ENCODE results near the gene TSC22D1. TPM values are rescaled to one million over a fixed set of nuclear protein-coding genes. Genes with fewer than 3 reads are reported as not detected.

Gene TSC22D1
- total RNA-seq, 4 donors from 2014 or later, result 48.8 to 138 (median 92.7) TPM

DNA sequence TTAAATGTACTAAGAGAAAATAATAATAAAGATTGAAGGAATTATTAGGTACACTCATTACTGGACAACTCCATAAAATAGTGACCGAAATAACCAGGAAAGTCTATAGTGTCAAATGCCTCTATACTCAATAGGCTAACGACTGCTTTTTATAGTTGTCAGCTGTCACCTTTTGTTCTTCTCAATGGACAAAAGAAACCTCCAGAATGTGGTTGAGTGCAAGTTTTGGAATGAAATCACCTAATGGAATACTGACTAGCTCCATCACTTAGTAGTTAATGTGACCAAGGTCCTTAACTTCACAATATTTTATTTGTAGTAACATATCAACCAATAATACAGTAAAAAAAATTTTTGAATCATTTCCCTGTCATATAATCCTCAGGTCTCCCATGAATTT lies 18.1 kb downstream of the TSC22D1 start:
- no peak for DNase-seq (ENCODE audit: low spot score)
- no peak for ATAC-seq (ENCODE audit: low FRiP score)

DNA sequence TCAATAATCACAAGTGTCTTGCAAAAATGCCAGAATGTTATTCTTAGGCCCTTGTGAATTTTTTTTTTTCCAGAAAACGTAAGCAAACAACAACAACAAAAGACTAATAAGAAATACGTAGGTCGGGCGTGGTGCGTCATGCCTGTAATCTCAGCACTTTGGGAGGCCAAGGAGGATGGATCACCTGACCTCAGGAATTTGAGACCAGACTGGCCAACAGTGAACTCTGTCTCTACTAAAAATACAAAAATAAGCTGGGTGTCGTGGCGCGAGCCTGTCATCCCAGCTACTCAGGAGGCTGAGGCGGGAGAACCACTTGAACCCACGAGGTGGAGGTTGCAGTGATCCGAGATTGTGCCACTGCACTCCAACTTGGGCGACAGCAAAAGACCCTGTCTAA lies 20.9 kb downstream of the TSC22D1 start:
- no peak for DNase-seq (ENCODE audit: low spot score)
- no peak for TF ChIP-seq CTCF (IDR thresholded peaks at IDR 0.05)
- no peak for ATAC-seq (ENCODE audit: low FRiP score)

More for the DNA sequence above, 18.1 kb downstream of the TSC22D1 start:
- TF ChIP-seq CTCF (IDR thresholded peaks at IDR 0.05), result no peak

GRCh38 chr13:44549476-44549875 lies 26.7 kb downstream of the TSC22D1 start:
- no peak for TF ChIP-seq CTCF (IDR thresholded peaks at IDR 0.05)
- ATAC-seq (ENCODE audit: low FRiP score) (no peak), DNase-seq (ENCODE audit: low spot score) (no peak)

GRCh38 chr13:44546164-44546563 lies 30.0 kb downstream of the TSC22D1 start:
- DNase-seq (ENCODE audit: low spot score), result no peak
- ATAC-seq (ENCODE audit: low FRiP score), result no peak
- TF ChIP-seq CTCF (IDR thresholded peaks at IDR 0.05), result no peak

- ATAC-seq (ENCODE audit: low FRiP score), result no peak
- no peak for TF ChIP-seq CTCF (IDR thresholded peaks at IDR 0.05)
- no peak for DNase-seq (ENCODE audit: low spot score)
These were observed 32.8 kb downstream of the TSC22D1 start for GRCh38 chr13:44543369-44543768.

DNA sequence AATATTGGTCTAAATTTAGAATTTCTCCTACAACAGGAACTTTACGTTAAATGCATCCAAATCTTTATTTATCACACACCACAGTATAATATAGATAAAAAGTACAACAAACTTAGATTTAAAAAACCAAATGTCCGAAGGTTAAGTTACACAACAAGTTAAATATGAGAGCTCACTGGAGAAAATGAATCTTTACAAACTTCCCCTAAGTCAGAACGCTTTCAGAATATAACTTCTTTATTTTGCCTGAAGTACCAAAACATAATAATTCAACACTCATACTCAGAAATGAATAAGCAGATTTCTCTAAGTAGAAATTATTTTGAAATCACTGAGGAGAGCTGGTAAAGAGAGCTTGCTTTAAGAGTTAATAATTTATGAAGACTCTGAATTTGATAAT lies 33.8 kb downstream of the TSC22D1 start:
- TF ChIP-seq CTCF (IDR thresholded peaks at IDR 0.05), result no peak
- ATAC-seq (ENCODE audit: low FRiP score), result no peak
- DNase-seq (ENCODE audit: low spot score), result no peak

- no peak for TF ChIP-seq CTCF (IDR thresholded peaks at IDR 0.05)
- no peak for ATAC-seq (ENCODE audit: low FRiP score)
- DNase-seq (ENCODE audit: low spot score), result no peak
These were observed 34.5 kb downstream of the TSC22D1 start for GRCh38 chr13:44541601-44542000.

Data from omental fat pad (tissue), 4 donors.